Hepatocyte (in vitro differentiated cells): ENCODE results near the gene ACCSL. TPM values are rescaled to one million over a fixed set of nuclear protein-coding genes. Genes with fewer than 3 reads are reported as not detected.

ENCODE experiments used
- DNase-seq: peaks from one replicate; pipeline ENCODE4 v3.0.0-alpha.2; 2016; ENCODE audit warnings: low spot score
- H2AFZ ChIP-seq: fragments of 200-600 bp; sonication (generic); 2 replicates; pipeline ENCODE4 v1.6.0; 2016; ENCODE audit warnings: antibody characterized with exemption, mild to moderate bottlenecking
- H3K27ac ChIP-seq: fragments of 200-600 bp; sonication (generic); 2 replicates; pipeline ENCODE4 v1.5.1; 2016; ENCODE audit warnings: mild to moderate bottlenecking
- H3K27me3 ChIP-seq: fragments of 200-600 bp; sonication (generic); 2 replicates; pipeline ENCODE4 v1.6.1; 2016
- H3K36me3 ChIP-seq: fragments of 200-600 bp; sonication (generic); replicated peaks from 2 replicates; pipeline ENCODE4 v1.5.1; 2016; ENCODE audit warnings: low read depth; ENCODE audit not compliant: insufficient read depth
- H3K4me1 ChIP-seq: fragments of 200-600 bp; sonication (generic); 2 replicates; pipeline ENCODE4 v1.5.1; 2016; ENCODE audit warnings: mild to moderate bottlenecking, moderate library complexity; ENCODE audit not compliant: insufficient read depth
- H3K4me2 ChIP-seq: fragments of 200-600 bp; sonication (generic); 2 replicates; pipeline ENCODE4 v1.6.0; 2016
- H3K4me3 ChIP-seq: fragments of 200-600 bp; sonication (generic); 2 replicates; pipeline ENCODE4 v1.5.1; 2016; ENCODE audit warnings: mild to moderate bottlenecking
- H3K79me2 ChIP-seq: fragments of 200-600 bp; sonication (generic); 2 replicates; pipeline ENCODE4 v1.6.0; 2017; ENCODE audit warnings: mild to moderate bottlenecking
- H3K9me2 ChIP-seq: fragments of 200-600 bp; sonication (generic); replicated peaks from 2 replicates; pipeline ENCODE4 v1.6.0; 2017; ENCODE audit warnings: mild to moderate bottlenecking; ENCODE audit not compliant: insufficient read depth
- H3K9me3 ChIP-seq: fragments of 200-600 bp; sonication (generic); 2 replicates; pipeline ENCODE4 v1.5.1; 2016; ENCODE audit warnings: low read depth, mild to moderate bottlenecking
- H4K20me1 ChIP-seq: fragments of 200-600 bp; sonication (generic); 2 replicates; pipeline ENCODE4 v1.6.0; 2016; ENCODE audit warnings: mild to moderate bottlenecking; ENCODE audit not compliant: insufficient read depth, poor library complexity, severe bottlenecking
- EZH2 ChIP-seq: fragments of 200-600 bp; sonication (generic); IDR thresholded peaks from 2 replicates; pipeline ENCODE4 v1.6.1; 2016; ENCODE audit warnings: antibody characterized with exemption, mild to moderate bottlenecking, borderline replicate concordance
- EZH2phosphoT487 ChIP-seq: fragments of 200-600 bp; sonication (generic); IDR thresholded peaks from one replicate; pipeline ENCODE4 v1.6.1; 2018; ENCODE audit warnings: antibody characterized with exemption, mild to moderate bottlenecking, low read depth, moderate library complexity; ENCODE audit not compliant: unreplicated experiment, severe bottlenecking
- WGBS: methylation state at CpG from one replicate; pipeline ENCODE4 v1.1.6; 2016; ENCODE audit warnings: low lambda C conversion rate; ENCODE audit errors: missing lambda C conversion rate; 5-methylcytosine and 5-hydroxymethylcytosine counted together
- polyA plus RNA-seq: library from polyadenylated mRNA; unstranded; fragments of >200 nt; fragmentation: Nextera tagmentation; extraction: Ambion mirVana; gene quantifications from 2 replicates; pipeline ENCODE4 v1.2.1, GENCODE V29; 2016
- total RNA-seq: library from RNA; depleted of rRNA; stranded (reverse); fragments of >200 nt; gene quantifications from 2 replicates; pipeline ENCODE4 v1.2.3, GENCODE V29; 2014
- TF ChIP-seq, protein P1 (sequence below): fragments of 200-600 bp; sonication (generic); IDR thresholded peaks from 2 replicates; pipeline ENCODE4 v1.5.1; 2016; ENCODE audit warnings: antibody characterized with exemption, mild to moderate bottlenecking; ENCODE audit not compliant: poor library complexity

ACCSL gene
- total and polyA plus RNA-seq, 2 experiments from 2014 or later, result not detected

GRCh38 chr11:44032299-44033085 lies 15.3 kb upstream of the ACCSL start:
- Histone ChIP-seq H3K27ac (no peak overlapping the region), H2AFZ (no peak overlapping the region), H3K36me3 (no peaks in the 10 kb centered on the region), H3K9me2 (no peaks in the 10 kb centered on the region), H3K79me2 (no peaks in the 10 kb centered on the region), H3K27me3 (no peaks in the 10 kb centered on the region), H3K4me3 (no peak overlapping the region), H3K4me2 (no peak overlapping the region), H3K4me1 (peaks cover 5% of the 10 kb centered on the region), H4K20me1 (no peaks in the 10 kb centered on the region), H3K9me3 (no peaks in the 10 kb centered on the region)
- DNase-seq, result no peak
- WGBS, result 75% methylated on average over 15 of the region's 15 CpGs
- TF ChIP-seq, protein P1, sequence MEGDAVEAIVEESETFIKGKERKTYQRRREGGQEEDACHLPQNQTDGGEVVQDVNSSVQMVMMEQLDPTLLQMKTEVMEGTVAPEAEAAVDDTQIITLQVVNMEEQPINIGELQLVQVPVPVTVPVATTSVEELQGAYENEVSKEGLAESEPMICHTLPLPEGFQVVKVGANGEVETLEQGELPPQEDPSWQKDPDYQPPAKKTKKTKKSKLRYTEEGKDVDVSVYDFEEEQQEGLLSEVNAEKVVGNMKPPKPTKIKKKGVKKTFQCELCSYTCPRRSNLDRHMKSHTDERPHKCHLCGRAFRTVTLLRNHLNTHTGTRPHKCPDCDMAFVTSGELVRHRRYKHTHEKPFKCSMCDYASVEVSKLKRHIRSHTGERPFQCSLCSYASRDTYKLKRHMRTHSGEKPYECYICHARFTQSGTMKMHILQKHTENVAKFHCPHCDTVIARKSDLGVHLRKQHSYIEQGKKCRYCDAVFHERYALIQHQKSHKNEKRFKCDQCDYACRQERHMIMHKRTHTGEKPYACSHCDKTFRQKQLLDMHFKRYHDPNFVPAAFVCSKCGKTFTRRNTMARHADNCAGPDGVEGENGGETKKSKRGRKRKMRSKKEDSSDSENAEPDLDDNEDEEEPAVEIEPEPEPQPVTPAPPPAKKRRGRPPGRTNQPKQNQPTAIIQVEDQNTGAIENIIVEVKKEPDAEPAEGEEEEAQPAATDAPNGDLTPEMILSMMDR, result no peak
- TF ChIP-seq EZH2phosphoT487 (no peak), EZH2 (no peak)

GRCh38 chr11:44033411-44033850 lies 14.3 kb upstream of the ACCSL start:
- Histone ChIP-seq H2AFZ (no peak overlapping the region), H3K9me3 (no peaks in the 10 kb centered on the region), H3K27me3 (no peaks in the 10 kb centered on the region), H4K20me1 (no peaks in the 10 kb centered on the region), H3K4me3 (no peak overlapping the region), H3K36me3 (no peaks in the 10 kb centered on the region), H3K27ac (no peak overlapping the region), H3K4me1 (peaks cover 5% of the 10 kb centered on the region), H3K4me2 (no peak overlapping the region), H3K9me2 (no peaks in the 10 kb centered on the region), H3K79me2 (no peaks in the 10 kb centered on the region)
- 69% methylated on average over 3 of the region's 3 CpGs for WGBS
- TF ChIP-seq, protein P1, result no peak
- TF ChIP-seq EZH2phosphoT487, result no peak
- DNase-seq, result no peak

- Histone ChIP-seq H3K4me1 (peaks cover 5% of the 10 kb centered on the region), H2AFZ (no peak overlapping the region), H3K4me3 (no peak overlapping the region), H3K9me2 (no peaks in the 10 kb centered on the region), H3K4me2 (no peak overlapping the region), H4K20me1 (no peaks in the 10 kb centered on the region), H3K27me3 (peaks cover 3% of the 10 kb centered on the region), H3K79me2 (no peaks in the 10 kb centered on the region), H3K36me3 (no peaks in the 10 kb centered on the region), H3K9me3 (no peaks in the 10 kb centered on the region), H3K27ac (no peak overlapping the region)
- DNase-seq, result no peak
- WGBS, result 69% methylated on average over 2 of the region's 3 CpGs
- TF ChIP-seq EZH2phosphoT487 (no peak), EZH2 (no peak)
- TF ChIP-seq, protein P1, result no peak
These were observed 13.9 kb upstream of the ACCSL start for GRCh38 chr11:44033856-44034255.
